KMS-11 (cell line): ENCODE measurements around the gene PACSIN2.

Experiments
- H2AFZ ChIP-seq: fragments of 200-600 bp; sonication (generic); 2 replicates; pipeline ENCODE4 v1.6.1; 2016; ENCODE audit warnings: antibody characterized with exemption, mixed run types, low read depth
- H3K27ac ChIP-seq: fragments of 200-600 bp; sonication (generic); 2 replicates; pipeline ENCODE4 v1.6.1; 2016; ENCODE audit warnings: mild to moderate bottlenecking, mixed run types
- H3K27me3 ChIP-seq: fragments of 200-600 bp; sonication (generic); 2 replicates; pipeline ENCODE4 v1.6.1; 2017; ENCODE audit warnings: mild to moderate bottlenecking, low read depth, mixed run types, moderate library complexity; ENCODE audit not compliant: insufficient read depth
- H3K36me3 ChIP-seq: fragments of 200-600 bp; sonication (generic); 2 replicates; pipeline ENCODE4 v1.6.1; 2017; ENCODE audit warnings: mild to moderate bottlenecking, mixed run types; ENCODE audit not compliant: insufficient read depth
- H3K4me1 ChIP-seq: fragments of 200-600 bp; sonication (generic); 2 replicates; pipeline ENCODE4 v1.6.1; 2016; ENCODE audit warnings: mild to moderate bottlenecking, low read depth, mixed run types; ENCODE audit not compliant: poor library complexity, severe bottlenecking
- H3K4me2 ChIP-seq: fragments of 200-600 bp; sonication (generic); 2 replicates; pipeline ENCODE4 v1.7.0; 2016; ENCODE audit warnings: mild to moderate bottlenecking, mixed run types
- H3K4me3 ChIP-seq: fragments of 200-600 bp; sonication (generic); IDR thresholded peaks from 2 replicates; pipeline ENCODE4 v1.6.1; 2017; ENCODE audit warnings: low read depth, low read length, mixed read lengths; ENCODE audit not compliant: insufficient read depth
- H3K79me2 ChIP-seq: fragments of 200-600 bp; sonication (generic); 2 replicates; pipeline ENCODE4 v1.6.1; 2016; ENCODE audit warnings: low read depth, mixed run types; ENCODE audit not compliant: insufficient read depth
- H3K9ac ChIP-seq: fragments of 200-600 bp; sonication (generic); 2 replicates; pipeline ENCODE4 v1.6.1; 2016; ENCODE audit warnings: mild to moderate bottlenecking, mixed run types
- H4K20me1 ChIP-seq: fragments of 200-600 bp; sonication (generic); 2 replicates; pipeline ENCODE4 v1.6.1; 2016; ENCODE audit warnings: mild to moderate bottlenecking, mixed run types; ENCODE audit not compliant: insufficient read depth
- TF ChIP-seq, protein P1 (sequence below): fragments of 200-600 bp; sonication (generic); conservative IDR thresholded peaks from 2 replicates; pipeline ENCODE4 v1.6.1; 2017; ENCODE audit warnings: low read depth, mild to moderate bottlenecking, antibody characterized with exemption, low read length, moderate library complexity, mixed read lengths

Gene PACSIN2

DNA sequence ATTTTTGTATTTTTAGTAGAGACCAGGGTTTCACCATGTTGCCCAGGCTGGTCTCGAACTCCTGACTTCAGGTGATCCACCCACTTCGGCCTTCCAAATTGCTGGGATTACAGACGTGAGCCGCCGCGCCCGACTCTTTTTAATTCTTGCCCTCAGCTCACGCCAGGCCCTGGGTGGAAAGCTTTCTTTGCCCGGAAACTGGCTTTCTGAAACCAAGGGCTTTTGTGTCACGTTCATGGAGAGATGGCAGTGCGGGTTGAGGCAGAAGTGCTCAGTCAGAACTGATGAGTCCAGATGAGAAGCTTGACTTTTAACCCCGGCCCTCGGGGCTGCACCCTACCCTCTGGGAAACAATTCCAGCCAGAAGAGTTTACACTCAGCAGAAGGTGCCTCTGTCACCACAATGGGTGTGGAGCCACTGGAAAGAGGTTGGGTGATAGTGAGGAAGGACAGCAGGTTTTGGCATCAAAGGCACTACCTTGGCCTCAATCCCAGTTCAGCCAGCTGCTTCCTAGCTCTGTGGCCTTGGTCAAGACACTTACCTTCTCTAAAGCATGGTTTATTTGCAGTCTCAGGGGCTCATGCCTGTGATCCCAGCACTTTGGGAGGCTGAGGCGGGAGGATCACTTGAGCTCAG, 157.0 kb downstream of the PACSIN2 start:
- H3K4me3 ChIP-seq: no peak overlapping the region
- no peak overlapping the region for H2AFZ ChIP-seq
- no peak overlapping the region for H3K27ac ChIP-seq

DNA sequence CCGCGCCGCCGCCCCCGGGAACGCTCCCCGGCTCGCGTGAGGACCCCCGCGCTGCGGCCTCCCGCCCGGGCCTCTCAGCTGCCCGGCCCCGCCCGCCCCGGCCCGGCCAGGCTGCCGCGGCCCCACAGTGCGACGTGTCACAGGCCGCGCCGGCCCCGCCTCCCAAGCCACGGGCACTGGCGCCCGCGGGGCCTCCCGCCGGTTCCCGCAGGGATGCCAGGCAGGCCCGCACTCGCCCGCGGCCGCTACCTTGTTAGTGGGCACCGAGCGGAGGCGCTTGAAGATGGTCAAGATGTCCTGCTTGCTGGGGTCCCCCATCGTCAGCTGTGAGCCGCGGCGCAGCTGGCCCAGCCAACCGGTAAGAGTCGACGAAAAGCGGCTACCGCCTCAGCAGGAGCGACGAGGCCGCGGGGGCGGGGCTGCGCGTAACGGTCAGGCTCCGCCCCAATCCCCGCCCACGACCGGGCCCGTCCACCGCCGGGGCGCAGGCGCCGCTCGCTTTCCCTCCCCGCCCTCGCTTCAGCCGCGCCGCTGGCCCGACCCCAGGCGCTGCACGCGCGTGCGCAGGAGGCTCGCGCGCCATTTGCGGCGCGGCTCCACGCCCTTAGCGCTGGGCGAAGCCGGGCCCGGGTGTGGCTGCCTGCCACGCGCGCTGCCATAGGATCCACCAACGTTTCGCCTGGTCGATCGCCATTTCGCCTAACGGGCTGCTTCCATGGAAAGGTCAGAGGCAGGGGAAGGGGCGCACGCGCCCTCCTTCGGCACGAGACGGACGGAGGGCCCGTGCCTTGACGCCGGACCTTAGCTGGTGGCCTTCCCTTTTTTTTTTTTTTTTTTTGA, 157.9 kb downstream of the PACSIN2 start, which contains the start of gene ARFGAP3:
Gene ARFGAP3, minus strand, starts transcription at position 409 of the 840 bp plus-strand sequence. Its CDS starts 91 bp downstream, at position 318.
- Histone ChIP-seq H3K27ac (peak within 1 kb of the TSS; percentile 68), H3K36me3 (no peaks in the 10 kb centered on the region), H3K79me2 (peaks cover 28% of the 10 kb centered on the region; the same call in 1 of the 2 replicates), H3K4me3 (no peak within 1 kb of the TSS), H3K4me2 (peak within 1 kb of the TSS; percentile 91), H2AFZ (peak within 1 kb of the TSS; percentile 96), H4K20me1 (no peaks in the 10 kb centered on the region), H3K9ac (peak within 1 kb of the TSS; percentile 88), H3K27me3 (no peaks in the 10 kb centered on the region), H3K4me1 (peaks cover 11% of the 10 kb centered on the region)
- TF ChIP-seq, protein P1, sequence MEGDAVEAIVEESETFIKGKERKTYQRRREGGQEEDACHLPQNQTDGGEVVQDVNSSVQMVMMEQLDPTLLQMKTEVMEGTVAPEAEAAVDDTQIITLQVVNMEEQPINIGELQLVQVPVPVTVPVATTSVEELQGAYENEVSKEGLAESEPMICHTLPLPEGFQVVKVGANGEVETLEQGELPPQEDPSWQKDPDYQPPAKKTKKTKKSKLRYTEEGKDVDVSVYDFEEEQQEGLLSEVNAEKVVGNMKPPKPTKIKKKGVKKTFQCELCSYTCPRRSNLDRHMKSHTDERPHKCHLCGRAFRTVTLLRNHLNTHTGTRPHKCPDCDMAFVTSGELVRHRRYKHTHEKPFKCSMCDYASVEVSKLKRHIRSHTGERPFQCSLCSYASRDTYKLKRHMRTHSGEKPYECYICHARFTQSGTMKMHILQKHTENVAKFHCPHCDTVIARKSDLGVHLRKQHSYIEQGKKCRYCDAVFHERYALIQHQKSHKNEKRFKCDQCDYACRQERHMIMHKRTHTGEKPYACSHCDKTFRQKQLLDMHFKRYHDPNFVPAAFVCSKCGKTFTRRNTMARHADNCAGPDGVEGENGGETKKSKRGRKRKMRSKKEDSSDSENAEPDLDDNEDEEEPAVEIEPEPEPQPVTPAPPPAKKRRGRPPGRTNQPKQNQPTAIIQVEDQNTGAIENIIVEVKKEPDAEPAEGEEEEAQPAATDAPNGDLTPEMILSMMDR: no peak

More for the DNA sequence above, 157.0 kb downstream of the PACSIN2 start:
- peaks cover 28% of the 10 kb centered on the region; the same call in 1 of the 2 replicates for H3K79me2 ChIP-seq
- no peaks in the 10 kb centered on the region for H3K27me3 ChIP-seq
- H3K4me1 ChIP-seq: peaks cover 11% of the 10 kb centered on the region
- H3K36me3 ChIP-seq: no peaks in the 10 kb centered on the region
- H3K9ac ChIP-seq: no peak overlapping the region
- no peak overlapping the region for H3K4me2 ChIP-seq
- H4K20me1 ChIP-seq: no peaks in the 10 kb centered on the region
- TF ChIP-seq, protein P1: no peak

DNA sequence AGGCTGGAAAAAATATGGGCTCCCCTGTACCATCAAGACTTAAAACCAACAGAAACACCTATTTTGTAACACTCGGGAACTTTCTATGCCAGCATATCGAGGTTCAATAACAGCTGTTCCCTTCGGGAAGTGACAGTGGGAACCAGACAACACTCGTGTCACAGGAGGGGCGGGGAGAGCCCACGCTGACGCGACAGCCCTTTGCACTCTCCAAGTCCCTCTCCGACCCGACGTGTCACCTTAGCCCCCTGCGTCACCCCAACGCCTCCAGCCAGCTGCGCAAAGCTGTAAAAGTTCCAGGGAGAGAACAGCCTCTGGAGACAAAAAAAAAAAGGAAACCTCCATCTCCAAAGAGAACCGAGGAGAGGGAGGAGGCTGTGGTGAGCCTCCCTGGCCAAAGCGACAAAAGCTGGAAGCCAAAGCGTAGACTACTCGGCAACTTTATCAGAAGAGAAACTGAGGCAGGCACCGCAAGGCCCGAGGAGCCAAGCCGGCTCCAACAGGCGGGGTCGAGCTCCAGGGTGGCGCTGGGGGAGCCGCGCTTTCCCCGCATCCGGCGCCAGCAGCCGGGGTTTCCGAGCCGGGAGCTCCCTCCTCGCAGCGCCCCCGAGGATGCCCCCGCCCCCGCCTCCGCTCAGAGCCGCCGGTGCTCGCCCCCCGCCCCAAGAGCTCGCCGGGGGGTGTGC, 158.6 kb downstream of the PACSIN2 start:
- peak overlapping the region; percentile 96 for H2AFZ ChIP-seq

DNA sequence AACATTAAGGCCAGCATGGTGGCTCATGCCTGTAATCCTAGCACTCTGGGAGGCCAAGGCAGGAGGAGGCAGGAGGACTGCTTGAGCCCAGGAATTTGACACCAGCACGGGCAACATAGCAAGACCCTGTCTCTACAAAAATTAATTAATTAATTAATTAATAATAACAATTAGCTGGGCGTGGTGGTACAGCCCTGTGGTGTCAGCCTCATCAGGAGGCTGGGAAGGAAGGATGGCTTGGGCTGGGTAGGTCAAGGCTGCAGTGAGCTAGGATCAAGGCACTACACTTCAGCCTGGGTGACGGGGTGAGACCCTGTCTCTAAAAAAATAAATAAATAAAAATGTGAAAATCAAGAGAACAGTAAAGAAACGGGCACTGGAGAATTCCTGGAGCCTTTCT, 159.2 kb downstream of the PACSIN2 start:
- Histone ChIP-seq H3K79me2 (peaks cover 34% of the 10 kb centered on the region; the same call in 1 of the 2 replicates), H3K9ac (peak overlapping the region; percentile 88; the same call in 1 of the 2 replicates), H3K27ac (peak overlapping the region; percentile 68; the same call in 1 of the 2 replicates)

More for the DNA sequence above, 158.6 kb downstream of the PACSIN2 start:
- Histone ChIP-seq H3K36me3 (no peaks in the 10 kb centered on the region), H4K20me1 (no peaks in the 10 kb centered on the region), H3K79me2 (peaks cover 33% of the 10 kb centered on the region; the same call in 1 of the 2 replicates), H3K27ac (peak overlapping the region; percentile 68), H3K9ac (peak overlapping the region; percentile 88), H3K4me3 (no peak overlapping the region), H3K4me1 (peaks cover 11% of the 10 kb centered on the region), H3K4me2 (peak overlapping the region; percentile 91), H3K27me3 (no peaks in the 10 kb centered on the region)
- TF ChIP-seq, protein P1: no peak

More for the DNA sequence above, 159.2 kb downstream of the PACSIN2 start:
- Histone ChIP-seq H3K36me3 (no peaks in the 10 kb centered on the region), H3K4me1 (peaks cover 11% of the 10 kb centered on the region), H3K27me3 (no peaks in the 10 kb centered on the region), H3K4me3 (no peak overlapping the region), H2AFZ (peak overlapping the region; percentile 96; the same call in 1 of the 2 replicates), H4K20me1 (no peaks in the 10 kb centered on the region), H3K4me2 (peak overlapping the region; percentile 91)
- TF ChIP-seq, protein P1: no peak
